Endothelial cell of umbilical vein (primary cell): Measurements from ENCODE around the gene PRKX. TPM values are rescaled to one million over a fixed set of nuclear protein-coding genes. Genes with fewer than 3 reads are reported as not detected.

ENCODE experiments used
- BruUV-seq: library from RNA; stranded (reverse); fragments of 400-500 nt; replicated peaks from 2 replicates; lab custom pipeline; 2021; lab: Mats Ljungman, UMichigan
- CTCF ChIA-PET: fragments of 300-600, 350-600 bp; sonication (Branson Sonifier 250); formaldehyde crosslinking; loops from one replicate; lab custom pipeline; 2021; ENCODE audit warnings: antibody characterized with exemption, inconsistent platforms; lab: Charles Lee
- POLR2A ChIA-PET: fragments of 300-600, 350-600 bp; sonication (Branson Sonifier 250); formaldehyde crosslinking; loops from one replicate; lab custom pipeline; 2021; ENCODE audit warnings: antibody characterized with exemption, inconsistent platforms; lab: Charles Lee
- DNase-seq: peaks from one replicate; pipeline ENCODE4 v3.0.0-alpha.2; 2011; ENCODE audit warnings: low read depth, low spot score
- FAIRE-seq: peaks from 2 replicates; lab custom pipeline; 2011; peaks lifted over from hg19 to GRCh38; lab: Jason Lieb, UNC
- H2AFZ ChIP-seq: 2 replicates; pipeline ENCODE4 v1.6.0; 2012; ENCODE audit warnings: low read depth, low read length, control low read depth, inconsistent platforms
- H3K27ac ChIP-seq: 2 replicates; pipeline ENCODE4 v1.5.1; 2011; ENCODE audit warnings: low read depth, mild to moderate bottlenecking, control low read depth, low read length, moderate library complexity; ENCODE audit not compliant: insufficient read depth
- H3K27me3 ChIP-seq, 2 experiments: 2 replicates each; pipeline versions ENCODE4 v1.6.0 to v1.6.1; 2011; ENCODE audit warnings: low read length in 2 of 2, mixed read lengths in 1 of 2; ENCODE audit not compliant: control insufficient read depth in 2 of 2, insufficient read depth in 2 of 2
- H3K36me3 ChIP-seq, 2 experiments: 2 replicates in 1 of 2; 3 replicates in 1 of 2; pipeline ENCODE4 v1.5.1; 2011; ENCODE audit warnings: low read length in 2 of 2, mild to moderate bottlenecking in 1 of 2, moderate library complexity in 1 of 2; ENCODE audit not compliant: control insufficient read depth in 2 of 2, insufficient read depth in 2 of 2; ENCODE audit errors: extremely low read depth in 1 of 2
- H3K4me1 ChIP-seq: 3 replicates; pipeline ENCODE4 v1.5.1; 2011; ENCODE audit warnings: mild to moderate bottlenecking, low read length; ENCODE audit not compliant: control insufficient read depth, insufficient read depth; ENCODE audit errors: extremely low read depth
- H3K4me2 ChIP-seq: 2 replicates; pipeline ENCODE4 v1.6.1; 2011; ENCODE audit warnings: low read length, control low read depth, mixed read lengths; ENCODE audit not compliant: insufficient read depth
- H3K4me3 ChIP-seq, 3 experiments: fragments of 200-600 bp in 1 of 3; sonication (generic), shearing (Covaris generic) in 1 of 3; replicated peaks in 1 of 3; 2 replicates each; pipeline ENCODE4 v1.5.1; 2011 to 2016; ENCODE audit warnings: control low read depth in 3 of 3, low read length in 3 of 3, mild to moderate bottlenecking in 2 of 3, inconsistent platforms in 1 of 3, low read depth in 1 of 3, moderate library complexity in 1 of 3; ENCODE audit not compliant: insufficient read depth in 1 of 3
- H3K79me2 ChIP-seq: 2 replicates; pipeline ENCODE4 v1.6.0; 2012; ENCODE audit warnings: low read length, inconsistent platforms; ENCODE audit not compliant: control insufficient read depth, insufficient read depth
- H3K9ac ChIP-seq: replicated peaks from 2 replicates; pipeline ENCODE3; 2011; ENCODE audit warnings: low read length, control low read depth; ENCODE audit not compliant: insufficient read depth; ENCODE audit errors: extremely low read depth
- H3K9me1 ChIP-seq: replicated peaks from 3 replicates; pipeline ENCODE4 v1.6.0; 2011; ENCODE audit warnings: mild to moderate bottlenecking, low read length; ENCODE audit not compliant: control insufficient read depth, insufficient read depth; ENCODE audit errors: extremely low read depth
- H3K9me3 ChIP-seq: replicated peaks from 2 replicates; pipeline ENCODE4 v1.5.1; 2012; ENCODE audit warnings: low read length, inconsistent platforms; ENCODE audit not compliant: control insufficient read depth, insufficient read depth
- H4K20me1 ChIP-seq: replicated peaks from 2 replicates; pipeline ENCODE3; 2011; ENCODE audit warnings: mild to moderate bottlenecking, low read length; ENCODE audit not compliant: control insufficient read depth, insufficient read depth; ENCODE audit errors: extremely low read depth
- CTCF ChIP-seq, 2 donors: IDR thresholded peaks; 1 replicate in 1 of 2; 2 replicates in 1 of 2; pipeline ENCODE4 v1.5.1; 2011; ENCODE audit warnings: low read length in 2 of 2, mild to moderate bottlenecking in 2 of 2, moderate library complexity in 2 of 2, control low read depth in 1 of 2, inconsistent platforms in 1 of 2, low read depth in 1 of 2; ENCODE audit not compliant: insufficient read depth in 1 of 2; ENCODE audit errors: extremely low read depth in 1 of 2
- EZH2 ChIP-seq: IDR thresholded peaks from 2 replicates; pipeline ENCODE4 v1.6.1; 2012; ENCODE audit warnings: borderline replicate concordance, low read depth, mild to moderate bottlenecking, moderate library complexity, low read length, inconsistent platforms; ENCODE audit not compliant: severe bottlenecking
- FOS ChIP-seq: IDR thresholded peaks from 2 replicates; pipeline ENCODE4 v1.6.1; 2011; ENCODE audit warnings: mild to moderate bottlenecking, low read length, moderate library complexity, borderline replicate concordance; ENCODE audit not compliant: insufficient read depth
- GATA2 ChIP-seq: IDR thresholded peaks from 2 replicates; pipeline ENCODE4 v1.7.0; 2011; ENCODE audit warnings: low read depth, mild to moderate bottlenecking, moderate library complexity, mixed read lengths, low read length; ENCODE audit not compliant: insufficient read length, insufficient read depth
- JUN ChIP-seq: IDR thresholded peaks from 2 replicates; pipeline ENCODE4 v1.6.1; 2011; ENCODE audit warnings: borderline replicate concordance, low read depth; ENCODE audit not compliant: insufficient read length, insufficient read depth
- MAX ChIP-seq: IDR thresholded peaks from 2 replicates; pipeline ENCODE4 v1.6.1; 2011; ENCODE audit not compliant: insufficient read depth, insufficient read length
- MYC ChIP-seq: IDR thresholded peaks from one replicate; pipeline ENCODE4 v1.6.1; 2011; ENCODE audit warnings: mild to moderate bottlenecking, low read depth, low read length
- POLR2A ChIP-seq: IDR thresholded peaks from 2 replicates; pipeline ENCODE4 v1.6.1; 2012; ENCODE audit warnings: low read depth, mild to moderate bottlenecking, control low read depth, low read length
- POLR2AphosphoS5 ChIP-seq: IDR thresholded peaks from 2 replicates; pipeline ENCODE4 v1.6.1; 2012; ENCODE audit warnings: low read depth, mild to moderate bottlenecking, control low read depth, low read length, moderate library complexity; ENCODE audit not compliant: insufficient read depth
- dilution Hi-C: fragments of 300-500 bp; cut with MboI; formaldehyde crosslinking; loops from one replicate; pipeline ENCODE4 v1.15.0; 2019; ENCODE audit warnings: low sequenced_read_pairs; ENCODE audit not compliant: extremely low pct_ligation_motif_present
- intact Hi-C: fragments of 100-400 bp; cut with micrococcal nuclease; formaldehyde crosslinking; loops from one replicate; pipeline ENCODE4 v1.10.0; 2022
- polyA plus RNA-seq, 4 experiments: library from polyadenylated mRNA; depleted of rRNA in 3 of 4; stranded (reverse) in 3 of 4; unstranded in 1 of 4; fragments of >200 nt; gene quantifications; 2 replicates each; pipeline versions ENCODE4 v1.2.1 to v1.2.3, GENCODE V29; 2011 to 2012; ENCODE audit warnings: missing spikeins in 1 of 4
- total RNA-seq: library from RNA; stranded (reverse); gene quantifications from 2 replicates; pipeline ENCODE4 v1.2.3, GENCODE V29; 2021

Gene PRKX
- total and polyA plus RNA-seq, 2 donors (not counting 3 experiments of a cell fraction or from before 2014, with no cell fraction given): 11.2 to 27.5 TPM

- BruUV-seq: no TSS peak
- H3K4me3 ChIP-seq: no peak overlapping the region
Observed at GRCh38 chrX:3582451-3582850, 131.0 kb downstream of the PRKX start.

More at GRCh38 chrX:3582451-3582850, 131.0 kb downstream of the PRKX start:
- dilution Hi-C loops (no loop called here), intact Hi-C loops (no loop called here)
- no peaks in the 10 kb centered on the region for H4K20me1 ChIP-seq
- H3K36me3 ChIP-seq: no peaks in the 10 kb centered on the region
- no peak overlapping the region for H2AFZ ChIP-seq
- DNase-seq: no peak
- H3K9me1 ChIP-seq: no peaks in the 10 kb centered on the region
- TF ChIP-seq CTCF (IDR thresholded peaks at IDR 0.05; ENCODE audit: extremely low read depth in 1 of 2, insufficient read depth in 1 of 2, low read depth in 1 of 2, low read length in 2 of 2) (no peak), MYC (no peak), FOS (no peak), POLR2A (no peak), GATA2 (no peak), POLR2AphosphoS5 (no peak), EZH2 (no peak), JUN (no peak), MAX (no peak)
- no peaks in the 10 kb centered on the region for H3K27me3 ChIP-seq
- no peak overlapping the region for H3K9ac ChIP-seq
- ChIA-PET POLR2A (no interaction called here), CTCF (no interaction called here)
- H3K4me1 ChIP-seq: no peaks in the 10 kb centered on the region
- no peak overlapping the region for H3K27ac ChIP-seq
- FAIRE-seq: no peak
- no peak overlapping the region for H3K4me2 ChIP-seq
- H3K79me2 ChIP-seq: no peaks in the 10 kb centered on the region
- no peaks in the 10 kb centered on the region for H3K9me3 ChIP-seq
